Astrocyte (in vitro differentiated cells and primary cell): ENCODE measurements around the gene GALNT7.

Experiments used
- EZH2 ChIP-seq: IDR thresholded peaks from 2 replicates; pipeline ENCODE4 v1.6.1; 2012; ENCODE audit warnings: mild to moderate bottlenecking, low read length, inconsistent platforms; ENCODE audit not compliant: insufficient read depth
- TF ChIP-seq, protein P1 (sequence below): IDR thresholded peaks from 2 replicates; pipeline ENCODE4 v1.5.1; 2011; ENCODE audit warnings: low read depth, mild to moderate bottlenecking, inconsistent platforms, low read length, moderate library complexity; ENCODE audit not compliant: insufficient read depth

DNA sequence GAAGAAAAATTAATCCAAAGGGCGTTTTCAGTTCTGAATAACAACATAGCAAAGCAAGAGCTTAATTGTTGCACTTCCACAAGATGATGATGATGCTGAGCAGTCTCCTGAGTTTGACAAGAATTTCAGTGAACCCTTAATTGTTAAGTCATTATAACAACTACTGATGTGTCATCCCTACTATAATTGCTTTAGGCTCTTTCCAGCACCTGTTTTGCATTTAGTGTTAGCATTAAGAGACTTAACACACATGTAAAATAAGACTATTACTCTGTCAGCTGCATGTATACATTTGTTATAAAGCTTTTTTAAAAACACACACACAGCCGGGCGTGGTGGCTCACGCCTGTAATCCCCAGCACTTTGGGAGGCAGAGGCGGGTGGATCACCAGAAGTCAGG lies 37.9 kb upstream of the GALNT7 start:
- TF ChIP-seq, protein P1, sequence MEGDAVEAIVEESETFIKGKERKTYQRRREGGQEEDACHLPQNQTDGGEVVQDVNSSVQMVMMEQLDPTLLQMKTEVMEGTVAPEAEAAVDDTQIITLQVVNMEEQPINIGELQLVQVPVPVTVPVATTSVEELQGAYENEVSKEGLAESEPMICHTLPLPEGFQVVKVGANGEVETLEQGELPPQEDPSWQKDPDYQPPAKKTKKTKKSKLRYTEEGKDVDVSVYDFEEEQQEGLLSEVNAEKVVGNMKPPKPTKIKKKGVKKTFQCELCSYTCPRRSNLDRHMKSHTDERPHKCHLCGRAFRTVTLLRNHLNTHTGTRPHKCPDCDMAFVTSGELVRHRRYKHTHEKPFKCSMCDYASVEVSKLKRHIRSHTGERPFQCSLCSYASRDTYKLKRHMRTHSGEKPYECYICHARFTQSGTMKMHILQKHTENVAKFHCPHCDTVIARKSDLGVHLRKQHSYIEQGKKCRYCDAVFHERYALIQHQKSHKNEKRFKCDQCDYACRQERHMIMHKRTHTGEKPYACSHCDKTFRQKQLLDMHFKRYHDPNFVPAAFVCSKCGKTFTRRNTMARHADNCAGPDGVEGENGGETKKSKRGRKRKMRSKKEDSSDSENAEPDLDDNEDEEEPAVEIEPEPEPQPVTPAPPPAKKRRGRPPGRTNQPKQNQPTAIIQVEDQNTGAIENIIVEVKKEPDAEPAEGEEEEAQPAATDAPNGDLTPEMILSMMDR: no peak
- no peak for TF ChIP-seq EZH2
